HCT116 (cell line): ENCODE measurements around the gene P2RY12.

Source experiments
- EGR1 ChIP-seq: IDR thresholded peaks from 2 replicates; pipeline ENCODE4 v1.6.1; 2012; ENCODE audit warnings: low read depth
- EZH2phosphoT487 ChIP-seq: fragments of 200-600 bp; IDR thresholded peaks from 2 replicates; pipeline ENCODE4 v1.6.1; 2018; ENCODE audit warnings: antibody characterized with exemption, borderline replicate concordance
- RAD21 ChIP-seq: IDR thresholded peaks from 2 replicates; pipeline ENCODE4 v1.6.1; 2012; ENCODE audit warnings: low read depth, mild to moderate bottlenecking
- YY1 ChIP-seq: IDR thresholded peaks from 2 replicates; pipeline ENCODE4 v1.6.1; 2011; ENCODE audit warnings: low read length, low read depth, moderate library complexity, mild to moderate bottlenecking; ENCODE audit not compliant: insufficient replicate concordance; ENCODE audit errors: extremely low read depth
- TF ChIP-seq, protein P1 (sequence below), 3 experiments: fragments of 200-600 bp in 1 of 3; sonication (generic) in 1 of 3; IDR thresholded peaks in 2 of 3; conservative IDR thresholded peaks in 1 of 3; 2 replicates each; pipeline ENCODE4 v1.5.1; 2012 to 2017; ENCODE audit warnings: low read depth in 2 of 3, low read length in 2 of 3, antibody characterized with exemption in 1 of 3, borderline replicate concordance in 1 of 3, control low read depth in 1 of 3, mild to moderate bottlenecking in 1 of 3, mixed read lengths in 1 of 3, mixed run types in 1 of 3, moderate library complexity in 1 of 3; ENCODE audit not compliant: insufficient read depth in 1 of 3

DNA sequence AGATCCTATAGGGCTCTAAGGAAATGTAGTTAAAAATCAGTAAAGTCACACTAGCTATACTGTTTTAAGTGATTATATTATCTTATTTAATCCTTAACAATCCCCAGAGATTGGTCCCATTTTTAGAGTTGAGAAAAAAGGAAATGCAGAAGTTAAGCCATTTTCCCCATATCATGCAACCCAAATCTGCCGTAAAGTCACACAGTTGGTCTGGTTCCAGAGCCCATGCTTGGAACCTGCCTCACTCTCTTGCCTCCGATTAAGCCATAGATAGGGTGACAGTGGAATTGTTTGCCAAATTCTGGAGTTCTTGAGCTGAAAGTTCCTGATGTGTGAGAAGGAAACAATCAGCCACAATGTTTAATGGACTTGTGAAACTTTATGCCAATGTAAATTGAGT, 52.9 kb downstream of the P2RY12 start:
- TF ChIP-seq YY1 (no peak), RAD21 (no peak), EZH2phosphoT487 (no peak), EGR1 (no peak)
- TF ChIP-seq, protein P1, sequence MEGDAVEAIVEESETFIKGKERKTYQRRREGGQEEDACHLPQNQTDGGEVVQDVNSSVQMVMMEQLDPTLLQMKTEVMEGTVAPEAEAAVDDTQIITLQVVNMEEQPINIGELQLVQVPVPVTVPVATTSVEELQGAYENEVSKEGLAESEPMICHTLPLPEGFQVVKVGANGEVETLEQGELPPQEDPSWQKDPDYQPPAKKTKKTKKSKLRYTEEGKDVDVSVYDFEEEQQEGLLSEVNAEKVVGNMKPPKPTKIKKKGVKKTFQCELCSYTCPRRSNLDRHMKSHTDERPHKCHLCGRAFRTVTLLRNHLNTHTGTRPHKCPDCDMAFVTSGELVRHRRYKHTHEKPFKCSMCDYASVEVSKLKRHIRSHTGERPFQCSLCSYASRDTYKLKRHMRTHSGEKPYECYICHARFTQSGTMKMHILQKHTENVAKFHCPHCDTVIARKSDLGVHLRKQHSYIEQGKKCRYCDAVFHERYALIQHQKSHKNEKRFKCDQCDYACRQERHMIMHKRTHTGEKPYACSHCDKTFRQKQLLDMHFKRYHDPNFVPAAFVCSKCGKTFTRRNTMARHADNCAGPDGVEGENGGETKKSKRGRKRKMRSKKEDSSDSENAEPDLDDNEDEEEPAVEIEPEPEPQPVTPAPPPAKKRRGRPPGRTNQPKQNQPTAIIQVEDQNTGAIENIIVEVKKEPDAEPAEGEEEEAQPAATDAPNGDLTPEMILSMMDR (IDR thresholded peaks at IDR 0.05 in 2 of 3, conservative IDR thresholded peaks at IDR 0.05 in 1 of 3; ENCODE audit: borderline replicate concordance in 1 of 3, insufficient read depth in 1 of 3, low read depth in 2 of 3, low read length in 2 of 3) = no peak
